NCI-H2196 (cell line): ENCODE data around the gene APOBEC3C.
"Not testable (repeated sequence)": the region's sequence is repeated elsewhere in the genome, so short reads cannot be mapped to it uniquely, and the experiment has no call there.

Source experiments
- DNase-seq: peaks from one replicate; lab custom pipeline; 2025; ENCODE audit not compliant: unreplicated experiment; lab: John Stamatoyannopoulos, UW

APOBEC3C gene

GRCh38 chr22:39055658-39056057, 41.6 kb downstream of the APOBEC3C start:
- DNase-seq = no peak

DNA sequence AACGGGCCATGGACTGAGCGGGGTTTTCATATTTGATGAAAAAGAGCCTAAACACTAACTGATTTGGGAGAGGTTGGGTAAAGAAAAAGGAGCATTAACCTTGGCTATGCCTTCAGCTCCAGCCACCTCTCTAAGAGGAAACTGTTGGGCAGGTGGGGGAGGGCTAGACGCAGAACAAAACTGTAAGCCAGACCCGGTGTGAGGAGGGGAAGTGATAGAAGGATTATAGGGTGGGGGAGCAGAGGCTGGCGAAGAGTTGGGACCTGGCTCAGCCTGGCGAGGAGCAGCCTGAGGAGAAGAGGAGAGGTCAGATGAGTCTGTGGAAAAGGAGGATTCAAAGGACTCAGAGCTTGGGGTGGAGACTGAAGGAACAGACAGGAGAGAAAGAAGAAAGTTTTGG, 47.2 kb downstream of the APOBEC3C start:
- not testable (repeated sequence) for DNase-seq

DNA sequence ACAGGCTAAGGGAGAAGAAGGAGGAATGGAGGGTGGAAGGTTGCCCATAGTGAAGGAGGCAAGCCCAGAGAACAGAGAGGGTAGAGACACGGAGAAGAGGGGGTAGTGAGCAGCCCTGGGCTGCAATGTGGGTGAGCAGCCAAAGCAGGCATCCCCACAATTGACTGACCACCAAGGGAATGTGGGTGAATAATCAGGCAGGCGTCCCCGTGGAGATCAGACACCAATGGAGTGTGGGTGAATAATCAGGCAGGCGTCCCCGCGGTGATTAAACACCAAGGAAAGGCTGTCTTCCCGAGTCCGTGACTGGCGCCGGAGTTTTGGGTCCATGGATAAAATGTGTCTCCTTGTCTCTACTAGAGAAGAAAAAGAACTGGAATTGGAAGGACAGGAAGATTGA, 47.9 kb downstream of the APOBEC3C start:
- DNase-seq = not testable (repeated sequence)

GRCh38 chr22:39063904-39064303, 49.8 kb downstream of the APOBEC3C start:
- not testable (repeated sequence) for DNase-seq

GRCh38 chr22:39066442-39067276, 52.6 kb downstream of the APOBEC3C start:
- DNase-seq = not testable (repeated sequence)

GRCh38 chr22:39068033-39068785, 54.2 kb downstream of the APOBEC3C start:
- DNase-seq = no peak
